HAP-1 (cell line): Measurements from ENCODE around the gene SP140L.
"Not testable (repeated sequence)": the region's sequence is repeated elsewhere in the genome, so short reads cannot be mapped to it uniquely, and the experiment has no call there.

Experiments
- DNase-seq, 2 experiments: peaks; one replicate each; pipeline ENCODE4 v3.0.0-alpha.2; 2016 to 2020; ENCODE audit warnings: low spot score in 2 of 2
- H3K27me3 ChIP-seq: fragments of 250-450 bp; sonication (Bioruptor Pico); 2 replicates; pipeline ENCODE4 v1.5.1; 2020; ENCODE audit warnings: low read depth, mild to moderate bottlenecking, moderate library complexity
- H3K36me3 ChIP-seq: fragments of 250-450 bp; sonication (Bioruptor Pico); replicated peaks from 2 replicates; pipeline ENCODE4 v1.5.1; 2020; ENCODE audit warnings: mild to moderate bottlenecking
- H3K4me1 ChIP-seq: fragments of 250-450 bp; sonication (Bioruptor Pico); 2 replicates; pipeline ENCODE4 v1.5.1; 2020; ENCODE audit warnings: mild to moderate bottlenecking
- H3K4me3 ChIP-seq: fragments of 250-450 bp; sonication (Bioruptor Pico); 2 replicates; pipeline ENCODE4 v1.5.1; 2020; ENCODE audit warnings: mild to moderate bottlenecking, moderate library complexity
- H3K9me3 ChIP-seq: fragments of 250-450 bp; sonication (Bioruptor Pico); 2 replicates; pipeline ENCODE4 v1.5.1; 2020; ENCODE audit warnings: mild to moderate bottlenecking, moderate library complexity
- in situ Hi-C: fragments of 300-500 bp; cut with MboI; formaldehyde crosslinking; loops from 3 replicates; pipeline ENCODE4 v1.14.3; 2020; ENCODE audit warnings: low sequenced_read_pairs, inconsistent platforms, mixed read lengths

Gene SP140L

DNA sequence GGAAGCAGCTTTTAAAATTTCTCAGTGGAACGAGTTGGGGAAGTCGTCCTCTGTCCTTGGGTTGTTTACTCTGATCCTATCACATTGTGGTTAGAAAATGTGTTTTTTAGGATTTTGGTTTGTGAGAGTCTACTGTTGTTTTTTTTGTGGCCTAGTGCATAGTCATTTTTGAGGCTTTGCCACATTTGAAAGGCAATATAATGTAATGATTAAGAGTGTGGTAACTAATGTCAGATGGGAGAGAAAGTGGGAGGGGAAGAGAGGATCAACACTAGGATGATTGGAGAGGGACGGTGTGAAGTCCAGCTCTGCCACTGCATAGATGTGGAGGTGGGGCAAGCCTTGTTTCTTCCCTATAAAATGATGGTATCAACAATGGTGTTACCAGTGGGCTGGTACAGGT is 8.5 kb downstream of the SP140L start:
- Histone ChIP-seq H3K4me1 (no peaks in the 10 kb centered on the region), H3K27me3 (no peaks in the 10 kb centered on the region), H3K4me3 (no peak overlapping the region), H3K36me3 (no peaks in the 10 kb centered on the region), H3K9me3 (no peaks in the 10 kb centered on the region)
- in situ Hi-C loops, result no loop called here
- DNase-seq, result no peak

DNA sequence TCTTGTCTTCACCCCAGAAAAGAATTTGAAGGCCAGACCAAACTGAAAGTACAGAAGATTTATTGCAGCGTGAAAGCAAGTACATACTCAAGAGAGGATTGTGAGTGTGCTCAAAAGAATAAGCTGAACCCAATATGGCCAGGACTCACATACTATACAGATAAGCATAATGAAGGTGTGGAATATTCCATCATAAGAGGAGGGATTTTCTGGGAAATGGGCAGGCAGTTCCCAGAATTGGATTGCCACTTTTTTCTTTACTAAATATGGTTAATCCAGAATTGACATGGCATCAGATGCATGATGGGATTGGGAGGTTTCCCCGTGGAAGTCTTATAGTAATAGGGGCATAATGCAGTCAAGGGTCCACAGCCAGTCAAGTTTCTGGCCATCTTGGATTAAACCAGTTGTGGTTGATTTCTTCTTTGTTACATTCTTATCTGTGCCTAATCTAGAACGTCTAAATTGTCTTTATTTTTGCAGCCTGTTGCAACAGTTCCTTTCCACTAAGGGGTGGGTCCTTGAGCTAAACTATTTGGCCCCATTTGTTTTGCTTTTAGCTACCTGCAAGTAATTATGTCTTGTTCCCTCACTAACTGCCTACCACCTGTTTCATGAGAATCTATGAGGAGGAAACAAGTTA is 9.0 kb downstream of the SP140L start:
- no peaks in the 10 kb centered on the region for H3K27me3 ChIP-seq
- H3K36me3 ChIP-seq, result no peaks in the 10 kb centered on the region
- H3K9me3 ChIP-seq, result no peaks in the 10 kb centered on the region
- H3K4me3 ChIP-seq, result no peak overlapping the region
- DNase-seq, result no peak
- no peaks in the 10 kb centered on the region for H3K4me1 ChIP-seq
- in situ Hi-C loops, result no loop called here

DNA sequence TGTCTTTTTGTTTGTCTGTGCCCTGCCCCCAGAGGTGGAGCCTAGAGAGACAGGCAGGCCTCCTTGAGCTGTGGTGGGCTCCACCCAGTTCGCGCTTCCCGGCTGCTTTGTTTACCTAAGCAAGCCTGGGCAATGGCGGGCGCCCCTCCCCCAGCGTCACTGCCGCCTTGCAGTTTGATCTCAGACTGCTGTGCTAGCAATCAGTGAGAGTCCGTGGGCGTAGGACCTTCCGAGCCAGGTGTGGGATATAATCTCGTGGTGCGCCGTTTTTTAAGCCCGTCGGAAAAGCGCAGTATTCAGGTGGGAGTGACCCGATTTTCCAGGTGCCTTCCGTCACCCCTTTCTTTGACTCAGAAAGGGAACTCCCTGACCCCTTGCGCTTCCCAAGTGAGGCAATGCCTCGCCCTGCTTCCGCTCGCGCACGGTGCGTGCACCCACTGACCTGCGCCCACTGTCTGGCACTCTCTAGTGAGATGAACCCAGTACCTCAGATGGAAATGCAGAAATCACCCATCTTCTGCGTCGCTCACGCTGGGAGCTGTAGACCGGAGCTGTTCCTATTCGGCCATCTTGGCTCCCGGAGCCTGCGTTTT is 15.0 kb downstream of the SP140L start:
- H3K9me3 ChIP-seq, DNase-seq, H3K4me1 ChIP-seq, H3K4me3 ChIP-seq, H3K36me3 ChIP-seq, in situ Hi-C loops, H3K27me3 ChIP-seq: not testable (repeated sequence)

DNA sequence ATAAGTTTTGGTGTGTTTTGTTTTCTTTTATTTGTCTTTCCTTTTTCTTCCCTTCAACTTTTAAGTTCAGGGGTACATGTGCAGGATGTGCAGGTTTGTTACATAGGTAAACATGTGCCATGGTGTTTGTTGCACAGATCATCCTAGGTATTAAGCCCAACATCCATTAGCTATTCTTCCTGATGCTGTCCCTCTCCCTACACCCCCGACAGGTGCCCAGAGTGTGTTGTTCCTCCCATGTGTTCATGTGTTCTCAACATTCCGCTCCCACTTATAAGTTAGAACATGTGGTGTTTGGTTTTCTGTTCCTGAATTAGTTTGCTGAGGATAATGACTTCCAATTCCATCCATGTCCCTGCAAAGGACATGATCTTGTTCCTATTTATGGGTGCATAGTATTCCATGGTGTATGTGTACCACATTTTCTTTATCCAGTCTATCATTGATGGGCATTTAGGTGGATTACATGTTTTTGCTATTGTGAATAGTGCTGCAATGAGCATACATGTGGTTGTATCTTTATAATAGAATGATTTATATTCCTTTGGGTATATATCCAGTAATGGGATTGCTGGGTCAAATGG is 16.1 kb downstream of the SP140L start:
- H3K4me3 ChIP-seq, DNase-seq, in situ Hi-C loops, H3K9me3 ChIP-seq, H3K27me3 ChIP-seq, H3K36me3 ChIP-seq, H3K4me1 ChIP-seq: not testable (repeated sequence)

DNA sequence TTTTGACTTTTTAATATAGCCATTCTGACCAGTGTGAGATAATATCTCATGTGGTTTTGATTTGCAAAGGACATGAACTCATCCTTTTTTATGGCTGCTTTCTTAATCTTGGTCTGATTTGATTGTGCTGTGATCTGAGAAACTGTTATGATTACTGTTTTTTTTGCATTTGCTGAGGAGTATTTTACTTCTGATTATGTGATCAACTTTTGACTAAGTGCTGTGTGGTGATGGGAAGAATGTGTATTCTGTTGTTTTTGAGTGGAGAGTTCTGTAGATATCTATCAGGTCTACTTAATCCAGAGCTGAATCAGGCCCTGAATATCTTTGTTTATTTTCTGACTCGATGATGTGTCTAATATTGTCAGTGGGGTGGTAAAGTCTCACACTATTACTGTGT is 16.8 kb downstream of the SP140L start:
- in situ Hi-C loops, result no loop called here
- Histone ChIP-seq H3K4me1 (no peaks in the 10 kb centered on the region), H3K36me3 (no peaks in the 10 kb centered on the region), H3K9me3 (no peaks in the 10 kb centered on the region), H3K27me3 (no peaks in the 10 kb centered on the region), H3K4me3 (no peak overlapping the region)
- no peak for DNase-seq

DNA sequence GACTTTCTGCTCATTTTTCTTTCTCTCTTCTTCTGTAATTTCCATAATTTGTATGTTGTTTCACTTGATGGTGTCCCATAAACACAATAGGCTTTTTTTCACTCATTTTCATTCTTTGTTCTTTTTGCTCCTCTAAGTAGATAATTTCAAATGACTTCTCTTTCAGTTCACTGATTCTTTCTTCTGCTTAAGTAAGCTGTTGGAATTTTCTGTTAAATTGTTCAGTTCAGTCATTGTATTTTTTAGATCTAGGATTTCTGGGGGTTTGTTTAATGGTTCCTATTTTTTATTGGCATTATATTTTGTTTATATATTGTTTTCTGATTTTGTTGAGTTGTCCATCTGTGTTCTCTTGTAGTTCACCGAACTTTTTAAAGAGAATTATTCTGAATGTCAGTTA is 19.5 kb downstream of the SP140L start:
- no peak for DNase-seq
- H3K4me3 ChIP-seq, result no peak overlapping the region
- no peaks in the 10 kb centered on the region for H3K9me3 ChIP-seq
- no peaks in the 10 kb centered on the region for H3K4me1 ChIP-seq
- H3K27me3 ChIP-seq, result no peaks in the 10 kb centered on the region
- no peaks in the 10 kb centered on the region for H3K36me3 ChIP-seq
- in situ Hi-C loops, result no loop called here

DNA sequence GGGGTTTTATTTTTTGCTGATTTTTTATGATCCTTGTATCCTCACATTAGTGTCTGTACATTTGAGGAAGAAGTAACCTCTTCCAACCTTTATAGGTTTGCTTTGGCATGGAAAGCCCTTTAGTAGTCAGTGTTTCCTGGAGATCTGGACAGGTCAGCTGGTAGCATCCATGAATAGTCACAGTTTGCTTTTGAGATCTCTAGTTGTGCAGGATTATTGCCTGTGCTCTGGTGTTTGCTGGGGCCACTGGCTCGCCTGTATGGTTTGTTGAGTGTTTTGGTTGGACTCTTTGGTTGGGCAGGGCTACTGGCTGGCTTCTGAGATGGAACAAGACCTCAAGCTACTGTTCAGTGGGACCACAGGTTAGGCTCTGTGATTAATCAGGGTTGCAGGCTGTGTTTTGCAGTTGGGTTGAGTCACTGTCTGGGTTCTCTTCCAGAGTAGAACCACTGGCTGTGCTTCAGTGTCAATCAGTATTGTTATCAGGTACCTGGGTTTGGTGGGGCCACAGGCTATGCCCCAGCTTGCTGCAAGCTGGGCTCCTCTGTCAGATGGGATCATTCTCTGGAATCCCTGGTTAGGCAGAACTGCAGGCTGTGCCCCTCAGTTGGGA is 20.0 kb downstream of the SP140L start:
- DNase-seq, result no peak

DNA sequence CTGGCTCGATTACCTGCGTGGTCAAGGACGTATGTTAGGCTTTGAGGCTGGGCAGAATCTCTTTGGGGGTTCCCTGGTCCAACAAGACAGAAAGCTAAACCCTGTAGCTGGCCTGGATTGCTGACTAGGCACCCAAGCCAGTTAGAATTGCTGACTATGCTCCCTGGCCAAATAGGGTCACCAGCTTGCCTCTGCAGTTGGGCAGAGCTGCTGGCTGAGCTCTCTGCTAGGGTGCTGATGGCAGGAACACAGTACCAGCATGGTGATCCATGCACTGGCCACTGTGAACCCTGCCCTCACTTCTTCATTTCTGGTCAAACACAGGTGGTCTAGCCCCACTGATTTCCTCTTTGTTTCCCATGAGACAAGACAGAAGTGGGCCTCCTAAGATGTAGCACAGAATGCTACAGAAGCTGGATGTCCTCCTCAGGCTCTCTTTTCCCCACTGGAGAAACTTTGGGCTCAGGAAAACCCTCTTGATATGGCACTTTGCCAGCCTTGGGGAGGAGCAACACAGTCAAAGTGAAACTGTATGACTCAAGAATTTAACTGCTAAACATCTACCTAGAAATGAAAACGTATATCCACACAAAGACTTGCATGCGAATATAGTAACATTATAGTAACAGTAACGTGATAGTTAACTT is 20.8 kb downstream of the SP140L start:
- H3K4me1 ChIP-seq, result no peaks in the 10 kb centered on the region
- no peaks in the 10 kb centered on the region for H3K36me3 ChIP-seq
- H3K9me3 ChIP-seq, result no peaks in the 10 kb centered on the region
- H3K4me3 ChIP-seq, result no peak overlapping the region
- no peaks in the 10 kb centered on the region for H3K27me3 ChIP-seq
- DNase-seq, result no peak
- in situ Hi-C loops, result no loop called here

More for the DNA sequence above, 20.0 kb downstream of the SP140L start:
- H3K36me3 ChIP-seq, result no peaks in the 10 kb centered on the region
- in situ Hi-C loops, result no loop called here
- H3K4me3 ChIP-seq, result no peak overlapping the region
- no peaks in the 10 kb centered on the region for H3K27me3 ChIP-seq
- no peaks in the 10 kb centered on the region for H3K4me1 ChIP-seq
- no peaks in the 10 kb centered on the region for H3K9me3 ChIP-seq

DNA sequence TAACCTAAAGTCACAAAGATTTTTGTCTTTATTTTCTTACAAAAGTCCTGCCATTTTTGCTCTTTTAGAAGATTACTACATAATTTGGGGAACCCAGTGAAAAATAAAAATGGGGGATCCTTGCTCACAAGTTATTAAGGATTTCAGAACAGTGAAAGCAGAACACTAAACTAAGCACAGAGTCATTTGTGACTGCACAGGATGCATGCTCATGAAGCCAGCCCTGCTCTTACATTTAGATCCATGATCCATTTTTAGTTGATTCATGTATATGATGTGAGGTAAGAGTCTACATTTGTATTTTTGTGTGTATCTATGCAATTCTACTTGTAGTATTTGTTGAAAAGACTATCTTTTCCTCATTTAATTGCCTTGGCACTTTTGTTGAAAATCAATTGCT is 21.8 kb downstream of the SP140L start:
- Histone ChIP-seq H3K36me3 (no peaks in the 10 kb centered on the region), H3K27me3 (no peaks in the 10 kb centered on the region), H3K4me3 (no peak overlapping the region), H3K9me3 (no peaks in the 10 kb centered on the region), H3K4me1 (no peaks in the 10 kb centered on the region)
- in situ Hi-C loops, result no loop called here
- DNase-seq, result no peak

DNA sequence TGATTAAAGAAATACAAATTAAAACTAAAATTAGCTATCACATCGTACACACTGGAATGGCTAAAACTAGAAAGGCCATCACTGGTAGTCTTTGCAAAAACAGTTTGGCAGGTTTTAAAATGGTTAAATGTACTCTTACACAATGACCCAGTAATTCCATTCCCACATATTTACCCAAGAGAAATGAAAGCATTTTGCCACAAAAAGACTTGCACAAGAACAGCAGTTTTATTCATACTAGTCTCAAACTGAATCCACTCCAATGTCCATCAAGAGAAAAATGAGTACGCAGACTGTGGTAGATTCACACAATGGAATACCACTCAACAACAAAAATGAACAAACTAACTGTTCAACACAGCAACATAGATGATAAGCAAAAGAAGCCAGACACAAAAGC is 29.1 kb downstream of the SP140L start:
- Histone ChIP-seq H3K27me3 (no peaks in the 10 kb centered on the region), H3K4me1 (no peaks in the 10 kb centered on the region), H3K36me3 (no peaks in the 10 kb centered on the region), H3K4me3 (no peak overlapping the region), H3K9me3 (no peaks in the 10 kb centered on the region; the same call in 1 of the 2 replicates)
- no peak for DNase-seq
- in situ Hi-C loops, result no loop called here

DNA sequence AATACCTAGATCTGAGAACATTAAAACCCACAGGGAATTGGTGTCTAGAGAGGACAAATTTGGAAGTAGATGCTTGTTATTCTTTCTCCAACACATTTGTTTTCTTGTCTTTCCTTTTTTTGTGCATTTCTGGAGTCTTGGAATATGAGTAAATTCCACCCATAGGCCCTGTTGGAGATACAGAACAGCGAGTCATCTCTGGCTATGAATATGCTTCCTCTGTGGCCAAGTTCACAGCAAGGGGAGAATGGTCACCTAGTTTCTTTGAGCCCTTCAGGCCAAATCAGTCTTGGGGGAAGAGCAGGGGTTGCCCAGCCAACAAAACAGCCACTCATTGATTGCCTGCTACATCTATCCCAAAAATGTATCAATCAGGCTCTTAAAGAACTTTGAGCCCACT is 31.3 kb downstream of the SP140L start:
- in situ Hi-C loops, result no loop called here
- DNase-seq, result no peak
- H3K36me3 ChIP-seq, result no peaks in the 10 kb centered on the region

DNA sequence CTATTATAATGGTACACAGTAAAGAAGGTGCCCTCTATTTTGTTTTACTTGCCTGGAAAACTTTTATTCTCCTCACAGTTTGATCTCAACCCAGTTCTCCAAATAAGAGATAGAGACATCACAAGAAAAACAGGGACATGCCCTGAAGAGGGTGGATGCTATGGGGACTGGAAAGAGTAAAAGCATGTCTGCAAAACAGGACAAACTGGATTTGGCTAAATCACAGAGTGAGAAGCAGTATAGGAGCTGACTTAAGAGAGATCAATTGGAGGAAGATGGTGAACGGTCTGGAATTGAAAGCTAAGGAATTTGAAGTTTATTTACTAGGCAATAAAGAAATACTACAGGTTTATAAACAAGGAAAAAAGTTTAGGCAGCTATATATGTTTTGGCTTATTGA is 33.0 kb downstream of the SP140L start:
- Histone ChIP-seq H3K4me3 (no peak overlapping the region), H3K4me1 (no peaks in the 10 kb centered on the region), H3K9me3 (no peaks in the 10 kb centered on the region; the same call in 1 of the 2 replicates), H3K36me3 (no peaks in the 10 kb centered on the region), H3K27me3 (no peaks in the 10 kb centered on the region)
- DNase-seq, result no peak
- in situ Hi-C loops, result no loop called here

More for the DNA sequence above, 31.3 kb downstream of the SP140L start:
- Histone ChIP-seq H3K9me3 (no peaks in the 10 kb centered on the region; the same call in 1 of the 2 replicates), H3K4me3 (no peak overlapping the region), H3K4me1 (no peaks in the 10 kb centered on the region), H3K27me3 (no peaks in the 10 kb centered on the region)

DNA sequence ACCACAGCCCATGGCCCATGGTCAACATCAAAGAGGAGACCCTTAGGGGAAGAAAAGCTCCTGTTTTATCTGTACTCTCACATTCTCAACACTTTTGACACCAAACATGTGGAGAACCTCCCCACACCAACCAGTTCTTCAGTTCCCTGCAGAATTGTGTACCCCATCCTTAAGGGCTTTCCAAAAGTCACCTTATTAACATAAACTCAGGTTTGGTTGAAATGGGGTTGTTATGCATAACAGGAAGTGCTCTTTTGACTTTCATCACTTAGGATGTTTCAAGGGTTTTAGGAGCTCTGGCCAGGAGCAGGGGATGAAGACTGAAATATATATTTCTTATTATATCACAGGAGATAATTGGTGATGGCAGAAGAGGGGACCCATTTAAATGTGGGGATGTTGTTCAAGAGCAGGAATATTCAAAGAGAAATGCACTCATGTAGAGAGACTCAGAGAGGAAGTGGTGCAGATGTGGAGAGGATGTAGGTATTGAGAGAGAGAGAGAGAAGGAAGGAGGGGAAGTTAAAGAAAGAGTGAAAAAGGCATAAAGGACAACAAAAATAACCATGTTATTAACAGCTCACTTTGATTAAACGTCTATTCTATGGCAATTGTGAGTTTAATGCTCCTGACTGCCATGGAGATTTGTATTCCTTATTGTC is 35.2 kb downstream of the SP140L start:
- no peaks in the 10 kb centered on the region; the same call in 1 of the 2 replicates for H3K9me3 ChIP-seq
- no peaks in the 10 kb centered on the region for H3K36me3 ChIP-seq
- no peak overlapping the region for H3K4me3 ChIP-seq
- no peak for DNase-seq
- H3K27me3 ChIP-seq, result no peaks in the 10 kb centered on the region
- in situ Hi-C loops, result no loop called here
- H3K4me1 ChIP-seq, result no peaks in the 10 kb centered on the region
